GM12801 (cell line): ENCODE results near the gene ARL8A.

Experiments
- CTCF ChIP-seq: IDR thresholded peaks from one replicate; pipeline ENCODE4 v1.5.1; 2011; ENCODE audit warnings: control low read depth; ENCODE audit not compliant: insufficient read length; ENCODE audit errors: extremely low read depth

ARL8A gene

GRCh38 chr1:202107321-202107761 is 37.2 kb downstream of the ARL8A start:
- no peak for TF ChIP-seq CTCF

GRCh38 chr1:202106340-202107254 is 37.9 kb downstream of the ARL8A start:
- TF ChIP-seq CTCF, result no peak

GRCh38 chr1:202105571-202106339 is 38.8 kb downstream of the ARL8A start:
- TF ChIP-seq CTCF, result no peak

- no peak for TF ChIP-seq CTCF
These were observed 40.5 kb downstream of the ARL8A start for GRCh38 chr1:202104073-202104472.

GRCh38 chr1:202101184-202101583 is 43.4 kb downstream of the ARL8A start:
- TF ChIP-seq CTCF, result no peak

GRCh38 chr1:202093858-202094257 is 50.7 kb downstream of the ARL8A start:
- TF ChIP-seq CTCF, result no peak

- no peak for TF ChIP-seq CTCF
These were observed 53.5 kb downstream of the ARL8A start for GRCh38 chr1:202090994-202091393.
